NCI-H146 treated with DMSO at 0.1 percent for 48 hours (cell line): Measurements from ENCODE around the gene CGAS.
"Not testable (repeated sequence)": the region's sequence is repeated elsewhere in the genome, so short reads cannot be mapped to it uniquely, and the experiment has no call there.

ENCODE experiments used
- DNase-seq: peaks from one replicate; lab custom pipeline; 2025; ENCODE audit not compliant: unreplicated experiment; lab: John Stamatoyannopoulos, UW

CGAS gene

DNA sequence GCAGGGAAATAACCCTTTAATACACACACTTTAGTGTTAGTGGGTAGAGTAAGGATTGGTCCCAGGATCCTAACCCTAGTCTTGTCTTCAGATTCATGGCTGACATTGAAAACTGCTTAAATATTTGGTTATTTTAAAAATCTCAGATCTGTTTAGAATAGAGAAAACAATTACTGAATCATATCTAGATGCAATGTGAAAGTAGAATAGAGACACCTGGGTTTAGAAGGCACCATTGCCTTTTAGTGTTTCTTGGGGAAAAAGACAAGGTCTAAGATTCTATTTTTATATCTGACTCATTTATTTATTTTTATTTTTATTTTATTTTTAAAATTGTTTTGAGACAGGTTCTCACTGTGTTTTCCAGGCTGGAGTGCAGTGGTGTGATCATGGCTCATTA is 51.4 kb downstream of the CGAS start:
- no peak for DNase-seq

DNA sequence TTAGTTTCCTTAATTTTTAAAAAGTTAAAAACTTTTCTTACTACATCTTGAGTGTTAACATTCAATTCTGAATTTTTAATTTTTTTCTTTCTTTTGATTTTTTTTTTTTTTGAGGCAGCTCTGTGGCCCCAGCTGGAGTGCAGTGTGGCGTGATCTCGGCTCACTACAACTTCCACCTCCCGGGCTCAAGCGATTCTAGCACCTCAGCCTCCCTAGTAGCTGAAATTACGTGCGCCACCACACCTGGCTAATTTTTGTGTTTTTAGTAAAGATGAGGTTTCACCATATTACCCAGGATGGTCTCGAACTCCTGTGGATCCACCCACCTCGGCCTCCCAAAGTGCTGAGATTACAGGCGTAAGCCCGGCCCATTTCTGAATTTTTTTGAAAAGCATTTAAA is 56.2 kb downstream of the CGAS start:
- no peak for DNase-seq

DNA sequence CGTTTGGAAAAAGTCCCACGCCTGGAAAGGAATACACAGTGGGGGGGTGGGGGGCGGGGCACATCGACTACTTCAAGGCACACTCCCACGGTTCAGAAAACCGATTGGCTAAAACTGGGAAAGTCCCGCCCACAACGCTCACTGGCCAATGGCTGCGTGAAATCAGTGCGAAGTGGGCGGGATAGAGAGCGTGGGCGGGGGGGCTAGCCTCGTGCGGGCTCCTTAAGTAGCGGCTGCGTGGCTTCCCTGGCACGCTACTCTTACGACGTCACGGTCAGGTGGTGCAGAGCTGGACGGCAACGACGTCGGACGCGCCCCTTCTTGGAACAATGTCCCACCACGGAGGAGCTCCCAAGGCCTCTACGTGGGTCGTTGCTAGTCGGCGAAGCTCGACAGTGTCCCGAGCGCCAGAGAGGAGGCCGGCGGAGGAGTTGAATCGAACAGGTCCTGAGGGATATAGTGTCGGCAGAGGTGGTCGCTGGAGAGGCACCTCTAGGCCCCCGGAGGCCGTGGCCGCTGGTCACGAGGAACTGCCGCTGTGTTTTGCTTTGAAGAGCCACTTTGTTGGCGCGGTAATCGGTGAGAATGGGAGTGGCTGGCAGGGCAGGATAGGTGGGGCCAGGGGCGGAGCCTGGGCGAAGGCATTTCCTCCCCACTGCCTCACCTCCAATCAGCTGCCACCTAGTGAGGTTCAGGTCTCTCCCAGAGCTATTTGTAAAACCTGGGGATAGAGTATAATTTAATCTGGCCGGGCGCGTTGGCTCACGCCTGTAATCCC is 57.3 kb downstream of the CGAS start, which contains the start of gene DDX43:
DDX43 (plus strand) TSS at position 252 of the 778 bp plus-strand sequence; CDS start at position 330, 78 bp downstream.
- no peak for DNase-seq

DNA sequence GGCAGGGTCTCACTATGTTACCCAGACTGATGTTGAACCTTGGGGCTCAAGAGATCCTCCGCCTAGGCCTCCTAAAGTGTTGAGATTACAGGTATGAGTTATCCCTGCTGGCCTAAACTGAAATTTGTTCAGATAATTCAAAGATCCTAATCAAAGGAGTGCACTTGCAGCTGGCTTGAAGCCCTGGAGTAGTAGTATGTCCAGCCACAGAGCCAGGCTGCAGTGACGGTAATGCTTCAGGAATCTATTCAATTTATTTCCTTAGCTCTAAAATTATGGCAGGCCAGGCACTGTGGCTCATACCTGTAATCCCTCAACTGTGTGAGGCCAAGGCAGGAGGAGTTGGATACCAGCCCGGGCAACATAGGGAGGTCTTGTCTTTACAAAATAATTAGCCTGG is 58.8 kb downstream of the CGAS start:
- no peak for DNase-seq

DNA sequence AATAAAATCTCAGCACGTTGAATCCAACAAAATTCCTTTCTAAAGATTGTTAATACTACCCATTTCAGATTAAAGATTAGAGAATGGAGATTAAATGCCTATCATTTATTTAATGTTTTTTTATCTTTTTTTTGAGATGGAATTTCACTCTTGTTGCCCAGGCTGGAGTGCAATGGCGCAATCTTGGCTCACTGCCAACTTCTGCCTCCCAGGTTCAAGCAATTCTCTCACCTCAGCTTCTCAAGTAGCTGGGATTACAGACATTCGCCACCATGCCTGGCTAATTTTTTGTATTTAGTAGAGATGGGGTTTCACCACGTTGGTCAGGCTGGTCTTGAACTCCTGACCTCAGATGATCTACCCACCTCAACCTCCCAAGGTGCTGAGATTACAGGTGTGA is 59.9 kb downstream of the CGAS start:
- DNase-seq = not testable (repeated sequence)

DNA sequence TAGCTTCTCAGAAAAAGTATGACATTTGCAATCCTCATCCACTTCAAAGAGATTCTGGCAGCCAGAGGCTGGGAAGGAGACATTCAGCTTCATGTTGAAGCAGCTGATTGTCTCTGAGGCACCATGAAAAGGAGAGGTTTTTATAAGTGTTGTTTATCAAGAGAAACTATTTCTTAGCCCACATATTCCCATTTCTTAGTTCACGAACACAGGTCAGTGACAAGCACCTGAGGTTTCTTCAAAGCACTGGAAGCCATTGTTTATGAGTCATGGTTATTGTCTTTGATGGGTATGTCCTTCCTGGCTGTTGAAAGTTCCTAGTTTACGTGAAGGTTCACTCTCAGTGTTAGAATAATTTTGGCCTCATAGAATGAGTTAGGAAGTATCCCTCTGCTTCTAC is 60.4 kb downstream of the CGAS start:
- DNase-seq = no peak

DNA sequence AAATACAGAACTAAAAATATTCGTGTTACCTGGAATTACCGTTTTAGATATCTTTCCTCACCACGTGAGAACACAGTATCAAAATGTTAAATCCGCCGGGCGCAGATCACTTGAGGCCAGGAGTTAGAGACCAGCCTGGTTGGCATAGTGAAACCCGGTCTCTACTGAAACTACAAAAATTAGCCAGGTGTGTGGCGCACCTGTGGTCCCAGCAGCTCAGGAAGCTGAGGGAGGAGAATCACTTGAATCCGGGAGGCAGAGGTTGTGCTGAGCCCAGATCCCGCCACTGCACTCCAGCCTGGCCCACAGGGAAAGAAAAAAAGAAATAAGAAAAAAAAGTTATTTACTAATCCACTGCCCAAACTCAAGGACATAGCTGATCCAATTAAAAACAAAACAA is 62.2 kb downstream of the CGAS start:
- DNase-seq = no peak

DNA sequence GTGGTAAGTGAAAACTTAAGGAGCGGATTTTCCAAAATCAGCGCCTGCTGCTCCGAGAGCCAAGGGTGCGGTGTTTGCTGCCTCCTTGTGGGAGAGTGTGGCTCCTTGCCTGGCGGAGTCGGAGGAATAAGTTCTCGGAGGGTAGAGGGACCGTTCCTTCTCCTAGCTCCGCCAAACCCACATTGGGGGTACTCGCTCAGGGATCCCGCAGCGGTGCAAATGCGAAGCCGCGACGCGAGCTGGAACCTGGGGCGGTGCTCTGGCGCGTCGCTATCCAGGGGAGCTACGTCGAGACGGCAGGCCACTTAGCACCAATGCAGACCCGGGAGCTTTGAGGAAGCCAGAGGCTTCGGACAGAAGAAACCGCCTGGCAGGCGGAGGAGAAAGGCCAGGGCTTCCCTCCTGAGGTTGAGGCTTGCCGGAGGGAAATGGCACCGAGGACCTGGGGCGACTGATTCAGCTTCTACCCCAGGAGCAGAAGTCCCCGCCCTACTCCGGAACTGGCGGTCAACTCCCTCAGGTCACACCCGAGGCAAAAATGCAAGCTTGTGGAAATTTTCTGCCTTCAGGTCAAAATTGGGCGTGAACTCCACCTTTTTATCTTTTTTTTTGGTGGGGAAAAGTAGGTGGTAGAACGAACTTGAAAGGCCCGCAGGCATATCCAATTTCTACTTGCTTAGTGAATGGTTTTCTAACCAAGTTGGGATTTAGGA is 63.1 kb downstream of the CGAS start:
- no peak for DNase-seq

DNA sequence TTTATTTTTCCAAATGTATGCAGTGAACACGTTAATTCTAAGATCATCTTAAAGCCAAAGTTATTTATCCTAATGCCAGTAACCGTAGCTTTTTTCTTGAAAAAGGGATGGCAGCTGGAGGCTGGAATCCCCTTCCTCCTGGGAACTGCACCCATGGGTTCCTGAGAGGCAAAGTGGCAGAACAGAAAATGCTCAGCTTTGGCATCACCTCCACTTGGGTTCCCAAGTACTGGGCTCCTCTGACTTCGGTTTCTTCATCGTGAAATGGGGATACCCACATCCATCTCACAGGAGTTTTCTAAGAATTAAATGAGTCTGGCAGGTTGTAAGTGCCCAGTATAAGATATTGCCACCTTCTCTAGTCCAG is 63.7 kb downstream of the CGAS start:
- no peak for DNase-seq

DNA sequence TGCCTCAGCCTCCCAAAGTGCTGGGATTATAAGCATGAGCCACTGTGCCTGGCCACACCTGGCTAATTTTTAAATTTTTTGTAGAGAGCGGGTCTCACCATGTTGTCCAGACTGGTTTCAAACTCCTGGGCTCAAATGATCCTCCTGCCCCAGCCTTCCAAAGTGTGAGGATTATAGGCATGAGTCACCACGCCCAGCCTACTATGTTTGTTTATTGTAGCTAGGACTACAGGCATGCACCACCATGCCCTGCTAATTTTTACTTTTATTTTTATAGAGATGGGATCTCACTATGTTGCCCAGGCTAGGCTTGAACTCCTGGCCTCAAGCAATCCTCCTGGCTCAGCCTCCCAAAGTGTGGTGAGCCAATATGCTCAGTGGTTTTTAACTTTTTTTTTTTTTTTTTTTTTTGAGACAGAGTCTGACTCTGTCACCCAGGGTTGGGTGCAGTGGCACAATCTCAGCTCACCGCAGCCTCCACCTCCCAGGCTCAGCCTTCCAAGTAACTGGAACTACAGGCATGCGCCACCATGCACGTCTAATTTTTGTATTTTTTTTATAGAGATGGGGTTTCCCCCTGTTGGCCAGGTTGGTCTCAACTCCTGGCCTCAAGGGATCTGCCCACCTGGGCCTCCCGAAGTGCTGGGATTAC is 69.5 kb downstream of the CGAS start:
- no peak for DNase-seq

DNA sequence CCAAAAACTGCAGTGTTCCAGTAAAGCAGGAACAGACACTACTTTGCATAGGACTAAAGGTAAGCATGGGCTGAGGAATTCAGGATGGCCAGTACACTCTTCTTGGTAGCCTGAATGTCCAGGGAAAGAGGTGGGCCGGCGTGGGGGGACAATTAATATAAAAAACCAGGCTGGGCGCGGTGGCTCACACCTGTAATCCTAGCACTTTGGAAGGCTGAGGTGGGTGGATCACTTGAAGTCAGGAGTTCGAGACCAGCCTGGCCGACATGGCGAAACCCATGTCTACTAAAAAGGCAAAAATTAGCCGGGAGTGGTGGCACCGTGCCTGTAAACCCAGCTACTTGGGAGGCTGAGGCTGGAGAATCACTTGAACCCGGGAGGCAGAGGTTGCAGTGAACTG is 70.6 kb downstream of the CGAS start:
- not testable (repeated sequence) for DNase-seq

DNA sequence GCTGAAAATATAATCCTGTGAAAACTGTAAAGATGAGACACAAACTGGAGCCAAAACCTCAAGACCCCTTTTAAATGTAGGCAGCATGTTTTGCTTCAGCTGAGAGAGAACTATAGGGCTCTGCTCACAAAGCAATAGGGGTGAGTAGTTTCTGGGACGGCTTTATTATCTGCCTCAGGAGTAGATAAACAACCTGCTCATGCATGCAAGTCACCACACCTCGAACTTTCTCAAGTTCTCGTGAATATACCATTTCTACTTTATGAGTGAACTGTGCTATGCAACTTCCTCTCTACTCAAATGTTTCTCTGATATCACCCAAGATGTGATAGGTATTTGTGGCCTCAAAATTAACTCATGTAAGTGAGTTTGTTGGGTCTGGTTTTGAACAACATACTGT is 74.9 kb downstream of the CGAS start:
- DNase-seq = no peak

DNA sequence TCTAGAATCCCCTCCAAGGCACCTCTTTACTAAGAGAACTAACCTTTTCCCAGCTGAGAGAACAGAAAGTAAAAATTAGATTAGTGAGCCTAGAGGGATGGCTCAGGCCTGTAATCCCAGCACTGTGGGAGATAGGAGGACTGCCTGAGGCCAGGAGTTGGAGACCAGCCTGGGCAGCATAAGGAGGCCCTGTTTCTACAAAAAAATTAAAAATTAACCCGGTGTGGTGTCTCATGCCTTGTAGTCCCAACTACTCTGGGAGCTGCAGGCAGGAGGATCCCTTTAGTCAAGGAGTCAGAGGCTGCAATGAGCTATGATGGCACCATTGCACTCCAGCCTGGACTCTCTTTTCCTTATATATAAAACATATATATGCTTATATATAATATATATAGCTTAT is 76.9 kb downstream of the CGAS start:
- no peak for DNase-seq
